Esophagus muscularis mucosa (tissue), 4 donors: ENCODE data around the gene FHIP1A. TPM values are rescaled to one million over a fixed set of nuclear protein-coding genes. Genes with fewer than 3 reads are reported as not detected.

Source experiments
- DNase-seq: peaks from one replicate; pipeline ENCODE4 v3.0.0-alpha.2; 2017; ENCODE audit errors: extremely low spot score
- H3K27ac ChIP-seq, 4 donors: fragments of 200-600 bp; sonication (generic); replicated peaks in 1 of 4; 1 replicate in 3 of 4; 2 replicates in 1 of 4; pipeline ENCODE4 v1.5.1; 2016 to 2019; ENCODE audit warnings: mild to moderate bottlenecking in 1 of 4
- H3K27me3 ChIP-seq, 4 donors: fragments of 200-600 bp; sonication (generic); one replicate each; pipeline versions ENCODE4 v1.5.1 to v1.6.0; 2016 to 2019
- H3K36me3 ChIP-seq, 4 donors: fragments of 200-600 bp; sonication (generic); one replicate each; pipeline ENCODE4 v1.5.1; 2016 to 2019
- H3K4me1 ChIP-seq, 4 donors: fragments of 200-600 bp; sonication (generic); one replicate each; pipeline ENCODE4 v1.5.1; 2016 to 2019
- H3K4me3 ChIP-seq, 4 donors: fragments of 200-600 bp; sonication (generic); 1 replicate in 2 of 4; 2 replicates in 2 of 4; pipeline ENCODE4 v1.5.1; 2016 to 2019; ENCODE audit warnings: mild to moderate bottlenecking in 4 of 4, moderate library complexity in 1 of 4
- H3K9me3 ChIP-seq, 4 donors: fragments of 200-600 bp; sonication (generic); 1 replicate in 3 of 4; 2 replicates in 1 of 4; pipeline ENCODE4 v1.5.1; 2016 to 2019
- EP300 ChIP-seq: sonication (generic); formaldehyde crosslinking; IDR thresholded peaks from one replicate; pipeline ENCODE4 v1.6.1; 2017; ENCODE audit warnings: antibody characterized with exemption
- POLR2A ChIP-seq: fragments of 450-650 bp; IDR thresholded peaks from one replicate; pipeline ENCODE4 v1.6.1; 2017; ENCODE audit warnings: antibody characterized with exemption, moderate library complexity, mild to moderate bottlenecking, low read depth
- POLR2AphosphoS5 ChIP-seq, 2 donors: sonication (generic); formaldehyde crosslinking; IDR thresholded peaks; one replicate each; pipeline ENCODE4 v1.6.1; 2017; ENCODE audit warnings: antibody characterized with exemption in 2 of 2
- WGBS: methylation state at CpG from one replicate; pipeline ENCODE4 v1.1.5; 2018; 5-methylcytosine and 5-hydroxymethylcytosine counted together
- intact Hi-C: fragments of 100-400 bp; cut with DNase I; formaldehyde crosslinking; loops from one replicate; pipeline ENCODE4 v1.15.1; 2023
- total RNA-seq, 4 donors: library from RNA; depleted of rRNA; stranded (reverse); fragments of >200 nt; gene quantifications; one replicate each; pipeline versions ENCODE4 v1.1.0 to v1.2.1, GENCODE V29; 2016
- TF ChIP-seq, protein P1 (sequence below), 3 experiments: fragments of 200-600 bp in 2 of 3; fragments of 450-650 bp in 1 of 3; sonication (generic) in 2 of 3; IDR thresholded peaks; one replicate each; pipeline ENCODE4 v1.5.1; 2017 to 2019; ENCODE audit warnings: antibody characterized with exemption in 3 of 3, mild to moderate bottlenecking in 2 of 3, moderate library complexity in 1 of 3

The FHIP1A gene
- total RNA-seq, 4 donors from 2014 or later, result 0.83 to 6.2 (median 2.2) TPM

- H3K27me3 ChIP-seq, result no peaks in the 10 kb centered on the region
- no peaks in the 10 kb centered on the region for H3K36me3 ChIP-seq
- WGBS, result 87% methylated on average over 2 of the region's 2 CpGs
- intact Hi-C loops, result no loop called here
- no peaks in the 10 kb centered on the region for H3K9me3 ChIP-seq
- H3K27ac ChIP-seq, result no peak overlapping the region
- no peak for DNase-seq
- TF ChIP-seq POLR2AphosphoS5 (IDR thresholded peaks at IDR 0.05) (no peak), EP300 (no peak), POLR2A (no peak)
- TF ChIP-seq, protein P1, sequence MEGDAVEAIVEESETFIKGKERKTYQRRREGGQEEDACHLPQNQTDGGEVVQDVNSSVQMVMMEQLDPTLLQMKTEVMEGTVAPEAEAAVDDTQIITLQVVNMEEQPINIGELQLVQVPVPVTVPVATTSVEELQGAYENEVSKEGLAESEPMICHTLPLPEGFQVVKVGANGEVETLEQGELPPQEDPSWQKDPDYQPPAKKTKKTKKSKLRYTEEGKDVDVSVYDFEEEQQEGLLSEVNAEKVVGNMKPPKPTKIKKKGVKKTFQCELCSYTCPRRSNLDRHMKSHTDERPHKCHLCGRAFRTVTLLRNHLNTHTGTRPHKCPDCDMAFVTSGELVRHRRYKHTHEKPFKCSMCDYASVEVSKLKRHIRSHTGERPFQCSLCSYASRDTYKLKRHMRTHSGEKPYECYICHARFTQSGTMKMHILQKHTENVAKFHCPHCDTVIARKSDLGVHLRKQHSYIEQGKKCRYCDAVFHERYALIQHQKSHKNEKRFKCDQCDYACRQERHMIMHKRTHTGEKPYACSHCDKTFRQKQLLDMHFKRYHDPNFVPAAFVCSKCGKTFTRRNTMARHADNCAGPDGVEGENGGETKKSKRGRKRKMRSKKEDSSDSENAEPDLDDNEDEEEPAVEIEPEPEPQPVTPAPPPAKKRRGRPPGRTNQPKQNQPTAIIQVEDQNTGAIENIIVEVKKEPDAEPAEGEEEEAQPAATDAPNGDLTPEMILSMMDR (IDR thresholded peaks at IDR 0.05), result no peak
- H3K4me1 ChIP-seq, result peaks cover 0 to 3% (median 0%) of the 10 kb centered on the region in 4 donors
- H3K4me3 ChIP-seq, result no peak overlapping the region
These were observed 8.9 kb downstream of the FHIP1A start for GRCh38 chr4:151417766-151418376.

- Histone ChIP-seq H3K4me1 (peaks cover 0 to 3% (median 0%) of the 10 kb centered on the region in 4 donors), H3K27ac (no peak overlapping the region), H3K27me3 (no peaks in the 10 kb centered on the region), H3K36me3 (no peaks in the 10 kb centered on the region), H3K9me3 (no peaks in the 10 kb centered on the region), H3K4me3 (no peak overlapping the region)
- no peak for DNase-seq
- TF ChIP-seq, protein P1 (IDR thresholded peaks at IDR 0.05), result no peak
- TF ChIP-seq POLR2A, result no peak
- no peak for TF ChIP-seq POLR2AphosphoS5 (IDR thresholded peaks at IDR 0.05)
- no peak for TF ChIP-seq EP300
- intact Hi-C loops, result no loop called here
These were observed 9.4 kb downstream of the FHIP1A start for GRCh38 chr4:151418385-151418784.

DNA sequence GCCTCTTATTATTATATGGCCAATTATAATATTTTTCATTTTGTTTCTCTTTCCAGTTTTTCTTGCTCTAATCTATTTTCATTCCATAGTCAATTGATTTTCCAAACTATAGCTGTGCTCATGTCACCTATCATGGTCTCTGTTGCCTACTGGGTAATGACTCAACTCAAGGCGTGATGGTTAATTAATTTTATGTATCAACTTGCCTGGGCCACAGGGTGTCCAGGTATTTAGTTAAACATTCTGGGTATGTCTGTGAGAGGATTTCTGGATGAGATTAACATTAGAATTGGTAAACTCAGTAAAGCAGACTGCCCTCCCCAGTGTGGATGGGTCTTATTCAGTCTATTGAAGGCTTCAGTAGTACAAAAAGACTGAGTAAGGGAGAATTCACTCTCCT lies 9.9 kb downstream of the FHIP1A start:
- no peaks in the 10 kb centered on the region for H3K27me3 ChIP-seq
- DNase-seq, result no peak
- H3K4me3 ChIP-seq, result no peak overlapping the region
- no peaks in the 10 kb centered on the region for H3K36me3 ChIP-seq
- TF ChIP-seq, protein P1 (IDR thresholded peaks at IDR 0.05), result no peak
- no peaks in the 10 kb centered on the region for H3K9me3 ChIP-seq
- intact Hi-C loops, result no loop called here
- peaks cover 0 to 3% (median 0%) of the 10 kb centered on the region in 4 donors for H3K4me1 ChIP-seq
- WGBS, result 100% methylated on average over 1 of the region's 1 CpG
- H3K27ac ChIP-seq, result no peak overlapping the region

- no peaks in the 10 kb centered on the region for H3K27me3 ChIP-seq
- no peaks in the 10 kb centered on the region for H3K36me3 ChIP-seq
- no peak for DNase-seq
- no peak overlapping the region for H3K4me3 ChIP-seq
- H3K9me3 ChIP-seq, result no peaks in the 10 kb centered on the region
- TF ChIP-seq POLR2AphosphoS5 (IDR thresholded peaks at IDR 0.05), result no peak
- TF ChIP-seq, protein P1 (IDR thresholded peaks at IDR 0.05), result no peak
- TF ChIP-seq POLR2A, result no peak
- no peak for TF ChIP-seq EP300
- no peak overlapping the region for H3K27ac ChIP-seq
- intact Hi-C loops, result no loop called here
- peaks cover 0 to 3% (median 0%) of the 10 kb centered on the region in 4 donors for H3K4me1 ChIP-seq
These were observed 11.4 kb downstream of the FHIP1A start for GRCh38 chr4:151420250-151420807.

DNA sequence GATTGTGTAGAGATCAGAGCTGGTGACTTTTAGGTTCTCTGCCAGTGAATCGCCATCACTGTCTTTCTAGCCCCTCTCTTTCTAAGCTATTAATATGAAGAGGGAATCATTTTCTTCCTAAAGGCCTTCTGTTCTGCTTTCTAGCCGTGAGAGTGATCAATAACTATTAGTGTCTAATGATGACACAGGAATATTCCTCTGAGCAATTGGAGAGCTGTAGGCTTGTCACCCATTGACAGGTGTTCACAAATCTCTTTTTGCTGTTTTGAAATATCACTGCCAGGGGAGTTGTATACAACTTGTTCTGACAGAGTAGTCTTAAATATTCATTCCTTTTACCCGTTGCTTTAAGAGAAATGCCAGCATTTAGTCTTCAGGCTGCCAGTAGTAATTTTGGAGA lies 13.9 kb downstream of the FHIP1A start:
- H3K27me3 ChIP-seq, result no peaks in the 10 kb centered on the region
- no peak overlapping the region for H3K4me3 ChIP-seq
- H3K27ac ChIP-seq, result no peak overlapping the region
- intact Hi-C loops, result no loop called here
- TF ChIP-seq, protein P1 (IDR thresholded peaks at IDR 0.05), result no peak
- TF ChIP-seq POLR2A (no peak), POLR2AphosphoS5 (IDR thresholded peaks at IDR 0.05) (no peak), EP300 (no peak)
- no peaks in the 10 kb centered on the region for H3K36me3 ChIP-seq
- 91% methylated on average over 3 of the region's 3 CpGs for WGBS
- H3K4me1 ChIP-seq, result no peaks in the 10 kb centered on the region
- no peaks in the 10 kb centered on the region for H3K9me3 ChIP-seq
- DNase-seq, result no peak
